Prostate gland (tissue), 2 donors: ENCODE results near the gene GALNTL6. TPM values are rescaled to one million over a fixed set of nuclear protein-coding genes. Genes with fewer than 3 reads are reported as not detected.

Source experiments
- DNase-seq: peaks from one replicate; pipeline ENCODE4 v3.0.0-alpha.2; 2019; ENCODE audit warnings: low spot score
- H3K27ac ChIP-seq, 2 donors: fragments of 200-600 bp; sonication (generic); 2 replicates each; pipeline ENCODE4 v1.5.1; 2017 to 2019
- H3K27me3 ChIP-seq: fragments of 200-600 bp; sonication (generic); replicated peaks from 2 replicates; pipeline ENCODE4 v1.5.1; 2019; ENCODE audit not compliant: insufficient read depth
- H3K36me3 ChIP-seq, 2 donors: fragments of 200-600 bp; sonication (generic); 1 replicate in 1 of 2; 2 replicates in 1 of 2; pipeline versions ENCODE4 v1.5.1 to v1.8.1; 2017 to 2019
- H3K4me1 ChIP-seq: fragments of 200-600 bp; sonication (generic); replicated peaks from 2 replicates; pipeline ENCODE4 v1.5.1; 2019
- H3K4me3 ChIP-seq, 2 donors: fragments of 200-600 bp; sonication (generic); 2 replicates each; pipeline ENCODE4 v1.5.1; 2017 to 2019
- H3K9me3 ChIP-seq: fragments of 200-600 bp; sonication (generic); 2 replicates; pipeline ENCODE4 v1.5.1; 2017
- CTCF ChIP-seq, 4 experiments: fragments of 200-600 bp in 2 of 4; fragments of 450-650 bp in 2 of 4; sonication (generic) in 2 of 4; IDR thresholded peaks; 1 replicate in 3 of 4; 2 replicates in 1 of 4; pipeline ENCODE4 v1.5.1; 2016 to 2019; ENCODE audit warnings: antibody characterized with exemption in 4 of 4, mild to moderate bottlenecking in 2 of 4, moderate library complexity in 2 of 4
- POLR2A ChIP-seq: fragments of 450-650 bp; IDR thresholded peaks from one replicate; pipeline ENCODE4 v1.6.1; 2016; ENCODE audit warnings: antibody characterized with exemption, mild to moderate bottlenecking
- POLR2AphosphoS5 ChIP-seq: sonication (generic); formaldehyde crosslinking; IDR thresholded peaks from one replicate; pipeline ENCODE4 v1.6.1; 2017; ENCODE audit warnings: antibody characterized with exemption
- WGBS: methylation state at CpG from one replicate; pipeline ENCODE4 v1.1.5; 2018; 5-methylcytosine and 5-hydroxymethylcytosine counted together
- intact Hi-C: fragments of 100-400 bp; cut with DNase I; formaldehyde crosslinking; loops from one replicate; pipeline ENCODE4 v1.14.2; 2022
- total RNA-seq, 2 donors: library from RNA; depleted of rRNA; stranded (reverse); fragments of >200 nt; gene quantifications; one replicate each; pipeline ENCODE4 v1.1.0, GENCODE V29; 2016

Gene GALNTL6
- total RNA-seq, 2 donors from 2014 or later = 0.23 to 0.85 TPM

GRCh38 chr4:172740434-172740833 is 927.2 kb downstream of the GALNTL6 start:
- H3K27ac ChIP-seq = no peak overlapping the region
- DNase-seq = no peak
- no peaks in the 10 kb centered on the region for H3K4me1 ChIP-seq
- H3K36me3 ChIP-seq = no peaks in the 10 kb centered on the region
- WGBS = 83% methylated on average over 1 of the region's 1 CpG
- intact Hi-C loops = no loop called here
- H3K9me3 ChIP-seq = peaks cover 3% of the 10 kb centered on the region
- H3K4me3 ChIP-seq = no peak overlapping the region
- TF ChIP-seq POLR2A = no peak
- no peak for TF ChIP-seq CTCF (IDR thresholded peaks at IDR 0.05)
- TF ChIP-seq POLR2AphosphoS5 = no peak
- no peaks in the 10 kb centered on the region for H3K27me3 ChIP-seq

GRCh38 chr4:172750910-172751309 is 937.7 kb downstream of the GALNTL6 start:
- DNase-seq = no peak
- Histone ChIP-seq H3K27ac (no peak overlapping the region), H3K27me3 (no peaks in the 10 kb centered on the region), H3K4me3 (no peak overlapping the region), H3K36me3 (no peaks in the 10 kb centered on the region), H3K4me1 (no peaks in the 10 kb centered on the region), H3K9me3 (no peaks in the 10 kb centered on the region)
- TF ChIP-seq POLR2AphosphoS5 = no peak
- TF ChIP-seq CTCF (IDR thresholded peaks at IDR 0.05) = no peak
- TF ChIP-seq POLR2A = no peak
- 94% methylated on average over 1 of the region's 1 CpG for WGBS
- intact Hi-C loops = no loop called here

GRCh38 chr4:172751550-172751949 is 938.3 kb downstream of the GALNTL6 start:
- H3K9me3 ChIP-seq = no peaks in the 10 kb centered on the region
- intact Hi-C loops = no loop called here
- DNase-seq = no peak
- WGBS = 38% methylated on average over 2 of the region's 2 CpGs
- H3K27me3 ChIP-seq = no peaks in the 10 kb centered on the region
- H3K27ac ChIP-seq = no peak overlapping the region
- TF ChIP-seq CTCF (IDR thresholded peaks at IDR 0.05) (no peak), POLR2A (no peak), POLR2AphosphoS5 (no peak)
- H3K4me1 ChIP-seq = no peaks in the 10 kb centered on the region
- no peak overlapping the region for H3K4me3 ChIP-seq
- H3K36me3 ChIP-seq = no peaks in the 10 kb centered on the region

- no peaks in the 10 kb centered on the region for H3K36me3 ChIP-seq
- H3K4me1 ChIP-seq = no peaks in the 10 kb centered on the region
- no peak for DNase-seq
- H3K4me3 ChIP-seq = no peak overlapping the region
- H3K9me3 ChIP-seq = no peaks in the 10 kb centered on the region
- no peak overlapping the region for H3K27ac ChIP-seq
- 78% methylated on average over 2 of the region's 2 CpGs for WGBS
- TF ChIP-seq CTCF (IDR thresholded peaks at IDR 0.05) (no peak), POLR2AphosphoS5 (no peak)
- H3K27me3 ChIP-seq = no peaks in the 10 kb centered on the region
- intact Hi-C loops = no loop called here
These were observed 945.6 kb downstream of the GALNTL6 start for GRCh38 chr4:172758586-172759340.

- no peak overlapping the region for H3K27ac ChIP-seq
- H3K27me3 ChIP-seq = no peaks in the 10 kb centered on the region
- no peak for DNase-seq
- no peaks in the 10 kb centered on the region for H3K36me3 ChIP-seq
- intact Hi-C loops = no loop called here
- 98% methylated on average over 6 of the region's 6 CpGs for WGBS
- H3K4me1 ChIP-seq = no peaks in the 10 kb centered on the region
- H3K4me3 ChIP-seq = no peak overlapping the region
- no peak for TF ChIP-seq POLR2A
- no peak for TF ChIP-seq CTCF (IDR thresholded peaks at IDR 0.05)
- TF ChIP-seq POLR2AphosphoS5 = no peak
- no peaks in the 10 kb centered on the region for H3K9me3 ChIP-seq
These were observed 947.3 kb downstream of the GALNTL6 start for GRCh38 chr4:172760512-172760911.
